PC-9 (cell line): Measurements from ENCODE around the gene CAMK2N1. TPM values are rescaled to one million over a fixed set of nuclear protein-coding genes. Genes with fewer than 3 reads are reported as not detected.
A peak's percentile ranks its signal among the peaks of the same experiment; 100 is the strongest.
"Not testable (repeated sequence)": the region's sequence is repeated elsewhere in the genome, so short reads cannot be mapped to it uniquely, and the experiment has no call there.

Source experiments
- BruUV-seq: library from RNA; stranded (reverse); fragments of 400-500 nt; replicated peaks from 2 replicates; lab custom pipeline; 2021; lab: Mats Ljungman, UMichigan
- CTCF ChIA-PET: fragments of 300-600 bp; sonication (Branson Sonifier 250); formaldehyde crosslinking; loops from one replicate; lab custom pipeline; 2022; ENCODE audit warnings: antibody characterized with exemption; lab: Charles Lee
- POLR2A ChIA-PET: fragments of 300-600 bp; sonication (Branson Sonifier 250); formaldehyde crosslinking; loops from one replicate; lab custom pipeline; 2022; ENCODE audit warnings: antibody characterized with exemption; ENCODE audit not compliant: unreplicated experiment; lab: Charles Lee
- DNase-seq, 2 experiments: peaks; one replicate each; pipeline versions ENCODE4 v3.0.0 to v3.0.0-alpha.2; 2015 to 2022; ENCODE audit warnings: mixed read lengths in 1 of 2
- H2AFZ ChIP-seq: fragments of 200-600 bp; sonication (generic); 2 replicates; pipeline ENCODE4 v1.8.1; 2017; ENCODE audit warnings: antibody characterized with exemption
- H3F3A ChIP-seq: fragments of 200-600 bp; sonication (generic); 2 replicates; pipeline ENCODE4 v1.8.1; 2017; ENCODE audit warnings: antibody characterized with exemption, mild to moderate bottlenecking, low read depth; ENCODE audit not compliant: insufficient read depth
- H3K27ac ChIP-seq: fragments of 200-600 bp; sonication (generic); 2 replicates; pipeline ENCODE4 v1.6.1; 2016; ENCODE audit warnings: mixed run types
- H3K27me3 ChIP-seq: fragments of 200-600 bp; sonication (generic); 2 replicates; pipeline ENCODE4 v1.6.1; 2016; ENCODE audit warnings: low read depth, mixed run types; ENCODE audit not compliant: insufficient read depth
- H3K36me3 ChIP-seq: fragments of 200-600 bp; sonication (generic); 2 replicates; pipeline ENCODE4 v1.6.1; 2016; ENCODE audit warnings: low read depth, mixed run types
- H3K4me1 ChIP-seq: fragments of 200-600 bp; sonication (generic); replicated peaks from 2 replicates; pipeline ENCODE4 v1.6.1; 2016; ENCODE audit warnings: mixed run types; ENCODE audit not compliant: insufficient read depth
- H3K4me2 ChIP-seq: fragments of 200-600 bp; sonication (generic); 2 replicates; pipeline ENCODE4 v1.6.1; 2017; ENCODE audit warnings: mixed run types
- H3K4me3 ChIP-seq: fragments of 200-600 bp; sonication (generic); 2 replicates; pipeline ENCODE4 v1.6.1; 2016; ENCODE audit warnings: mixed run types
- H3K79me2 ChIP-seq: fragments of 200-600 bp; sonication (generic); 2 replicates; pipeline ENCODE4 v1.6.1; 2017; ENCODE audit warnings: low read depth, mixed run types
- H3K9me2 ChIP-seq: fragments of 200-600 bp; sonication (generic); 2 replicates; pipeline ENCODE4 v1.8.1; 2017; ENCODE audit warnings: mild to moderate bottlenecking; ENCODE audit not compliant: insufficient read depth
- H3K9me3 ChIP-seq: fragments of 200-600 bp; sonication (generic); 2 replicates; pipeline ENCODE4 v1.8.1; 2016; ENCODE audit warnings: low read depth; ENCODE audit not compliant: insufficient read depth
- H4K20me1 ChIP-seq: fragments of 200-600 bp; sonication (generic); 2 replicates; pipeline ENCODE4 v1.8.1; 2017; ENCODE audit not compliant: insufficient read depth
- EZH2 ChIP-seq: fragments of 200-600 bp; sonication (generic); IDR thresholded peaks from 2 replicates; pipeline ENCODE4 v1.8.0; 2017; ENCODE audit warnings: antibody characterized with exemption, low read depth
- intact Hi-C: fragments of 100-400 bp; cut with micrococcal nuclease; formaldehyde crosslinking; loops from one replicate; pipeline ENCODE4 v1.10.0; 2022; ENCODE audit not compliant: unreplicated experiment
- total RNA-seq: library from RNA; stranded (reverse); gene quantifications from 2 replicates; pipeline ENCODE4 v1.2.3, GENCODE V29; 2021
- TF ChIP-seq, protein P1 (sequence below): fragments of 200-600 bp; sonication (generic); conservative IDR thresholded peaks from 2 replicates; pipeline ENCODE4 v1.6.1; 2017; ENCODE audit warnings: mixed run types, antibody characterized with exemption, mild to moderate bottlenecking, moderate library complexity

The CAMK2N1 gene
- total RNA-seq, 1 experiment from 2014 or later = 34.9 TPM

DNA sequence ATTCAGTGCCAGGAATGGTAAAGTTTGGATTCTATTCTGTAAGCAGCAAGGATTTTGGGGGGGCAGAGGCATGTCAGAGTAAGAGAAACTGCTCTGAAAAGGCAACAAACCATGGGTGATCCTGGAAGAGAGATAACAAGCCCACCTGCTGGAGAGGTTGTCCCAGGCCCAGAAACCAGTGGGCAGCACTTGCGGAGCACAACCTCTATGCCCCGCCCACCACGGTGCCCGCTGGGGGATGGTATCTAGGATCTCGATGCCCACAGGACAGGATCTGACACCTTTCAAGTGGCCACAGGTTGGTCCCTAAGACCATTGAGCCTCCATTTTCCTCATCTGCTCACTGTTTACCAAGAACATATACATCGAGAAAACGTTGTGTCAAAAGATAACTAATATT lies 42.2 kb upstream of the CAMK2N1 start:
- peaks cover 5% of the 10 kb centered on the region; the same call in 1 of the 2 replicates for H3F3A ChIP-seq
- intact Hi-C loops = no loop called here
- no peak overlapping the region for H3K4me3 ChIP-seq
- no peaks in the 10 kb centered on the region for H3K9me2 ChIP-seq
- TF ChIP-seq, protein P1, sequence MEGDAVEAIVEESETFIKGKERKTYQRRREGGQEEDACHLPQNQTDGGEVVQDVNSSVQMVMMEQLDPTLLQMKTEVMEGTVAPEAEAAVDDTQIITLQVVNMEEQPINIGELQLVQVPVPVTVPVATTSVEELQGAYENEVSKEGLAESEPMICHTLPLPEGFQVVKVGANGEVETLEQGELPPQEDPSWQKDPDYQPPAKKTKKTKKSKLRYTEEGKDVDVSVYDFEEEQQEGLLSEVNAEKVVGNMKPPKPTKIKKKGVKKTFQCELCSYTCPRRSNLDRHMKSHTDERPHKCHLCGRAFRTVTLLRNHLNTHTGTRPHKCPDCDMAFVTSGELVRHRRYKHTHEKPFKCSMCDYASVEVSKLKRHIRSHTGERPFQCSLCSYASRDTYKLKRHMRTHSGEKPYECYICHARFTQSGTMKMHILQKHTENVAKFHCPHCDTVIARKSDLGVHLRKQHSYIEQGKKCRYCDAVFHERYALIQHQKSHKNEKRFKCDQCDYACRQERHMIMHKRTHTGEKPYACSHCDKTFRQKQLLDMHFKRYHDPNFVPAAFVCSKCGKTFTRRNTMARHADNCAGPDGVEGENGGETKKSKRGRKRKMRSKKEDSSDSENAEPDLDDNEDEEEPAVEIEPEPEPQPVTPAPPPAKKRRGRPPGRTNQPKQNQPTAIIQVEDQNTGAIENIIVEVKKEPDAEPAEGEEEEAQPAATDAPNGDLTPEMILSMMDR = no peak
- no peak for TF ChIP-seq EZH2
- H3K36me3 ChIP-seq = no peaks in the 10 kb centered on the region
- POLR2A ChIA-PET = no interaction called here
- H3K4me2 ChIP-seq = no peak overlapping the region
- H3K4me1 ChIP-seq = peaks cover 8% of the 10 kb centered on the region; the same call in 1 of the 2 replicates
- no peak for DNase-seq
- H4K20me1 ChIP-seq = no peaks in the 10 kb centered on the region
- H3K79me2 ChIP-seq = no peaks in the 10 kb centered on the region
- H3K9me3 ChIP-seq = no peaks in the 10 kb centered on the region
- no TSS peak for BruUV-seq
- no peak overlapping the region for H3K27ac ChIP-seq
- H2AFZ ChIP-seq = no peak overlapping the region
- CTCF ChIA-PET = no interaction called here
- no peaks in the 10 kb centered on the region for H3K27me3 ChIP-seq

DNA sequence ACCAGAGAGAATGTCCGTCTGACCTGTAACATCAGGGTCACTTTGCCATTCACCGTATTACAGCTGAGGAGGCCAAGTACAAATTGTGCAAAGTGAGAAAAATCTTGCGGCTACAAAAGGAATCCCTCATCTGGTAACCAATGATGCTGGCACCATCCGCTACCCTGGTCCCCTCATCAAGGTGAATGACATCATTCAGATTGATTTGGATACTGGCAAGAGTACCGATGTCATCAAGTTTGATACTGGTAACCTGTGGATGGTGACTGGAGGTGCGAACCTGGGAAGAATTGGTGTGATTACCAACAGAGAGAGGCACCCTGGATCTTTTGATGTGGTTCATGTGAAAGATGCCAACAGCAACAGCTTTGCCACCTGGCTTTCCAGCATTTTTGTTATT lies 40.3 kb upstream of the CAMK2N1 start:
- intact Hi-C loops = no loop called here
- no peaks in the 10 kb centered on the region for H3K9me2 ChIP-seq
- no peak overlapping the region for H2AFZ ChIP-seq
- no peak for DNase-seq
- peaks cover 2% of the 10 kb centered on the region; the same call in 1 of the 2 replicates for H3F3A ChIP-seq
- no peaks in the 10 kb centered on the region for H3K9me3 ChIP-seq
- H4K20me1 ChIP-seq = no peaks in the 10 kb centered on the region
- no peak overlapping the region for H3K4me3 ChIP-seq
- H3K27ac ChIP-seq = no peak overlapping the region
- H3K79me2 ChIP-seq = no peaks in the 10 kb centered on the region
- H3K4me2 ChIP-seq = no peak overlapping the region
- no peaks in the 10 kb centered on the region for H3K36me3 ChIP-seq
- H3K27me3 ChIP-seq = no peaks in the 10 kb centered on the region
- CTCF ChIA-PET = no interaction called here
- peaks cover 2% of the 10 kb centered on the region; the same call in 1 of the 2 replicates for H3K4me1 ChIP-seq
- BruUV-seq = no TSS peak
- POLR2A ChIA-PET = no interaction called here
- TF ChIP-seq EZH2 = no peak
- TF ChIP-seq, protein P1 = no peak

DNA sequence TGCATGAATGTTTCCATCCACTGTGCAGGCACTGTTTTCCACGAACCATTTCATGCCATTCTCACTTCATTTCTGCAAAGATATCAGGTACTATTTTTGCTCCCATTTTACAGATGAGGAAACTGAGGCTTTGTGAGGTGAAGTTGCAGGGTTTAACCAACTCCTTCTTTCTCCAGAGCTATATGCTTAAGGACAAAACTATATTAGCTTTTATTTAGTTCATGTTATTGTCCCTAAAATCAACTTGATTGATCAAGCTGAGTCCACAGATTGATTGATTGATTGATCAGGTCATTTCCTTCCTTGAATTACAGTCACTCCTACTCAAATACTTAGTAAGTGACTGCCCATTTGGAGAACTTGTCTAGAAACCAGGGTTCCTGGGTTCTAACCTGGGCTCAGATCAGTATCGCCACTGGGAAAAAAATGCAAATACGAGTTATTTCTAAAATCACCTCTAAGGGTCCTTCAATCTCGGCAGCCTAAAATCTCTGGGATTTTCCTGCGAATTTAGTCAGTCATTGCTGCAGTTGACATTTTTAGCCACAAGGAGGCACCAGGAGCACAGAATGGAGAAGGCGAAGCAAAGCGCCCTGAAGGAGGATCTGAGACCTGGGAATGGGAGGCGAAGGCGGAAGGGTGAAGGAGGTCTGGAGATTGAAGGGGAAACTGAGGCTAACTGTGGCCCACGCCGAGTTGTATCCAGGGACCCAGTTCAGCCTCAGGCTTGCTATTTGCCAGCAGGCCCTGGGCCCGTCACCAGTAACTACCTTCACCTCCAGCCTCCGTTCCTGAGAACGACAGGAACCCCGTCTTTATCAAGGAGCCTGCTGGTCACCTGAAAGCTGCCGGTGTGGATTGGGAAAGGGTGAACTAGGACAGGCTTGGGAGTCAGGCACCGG lies 36.2 kb upstream of the CAMK2N1 start:
- peak; percentile 56 to 76 for DNase-seq
- Histone ChIP-seq H3F3A (no peaks in the 10 kb centered on the region), H3K9me2 (no peaks in the 10 kb centered on the region), H3K4me3 (no peak overlapping the region), H3K4me1 (no peaks in the 10 kb centered on the region), H3K27me3 (no peaks in the 10 kb centered on the region), H3K36me3 (no peaks in the 10 kb centered on the region), H4K20me1 (no peaks in the 10 kb centered on the region), H3K79me2 (no peaks in the 10 kb centered on the region), H2AFZ (no peak overlapping the region), H3K27ac (no peak overlapping the region), H3K4me2 (peak overlapping the region; percentile 44; the same call in 1 of the 2 replicates), H3K9me3 (no peaks in the 10 kb centered on the region)
- intact Hi-C loops = loop anchor here (1.0 to 5.0 kb wide), 3 partner anchors 118 to 673 kb away; partner anchors contain the start of gene SH2D5
- ChIA-PET POLR2A (no interaction called here), CTCF (interaction anchor here (0.8 kb wide), 1 partner anchor 138 kb away, joined by 10 read pairs; no protein-coding TSS in a partner anchor)
- no TSS peak for BruUV-seq
- TF ChIP-seq EZH2 = no peak
- TF ChIP-seq, protein P1 = peak; percentile 88

DNA sequence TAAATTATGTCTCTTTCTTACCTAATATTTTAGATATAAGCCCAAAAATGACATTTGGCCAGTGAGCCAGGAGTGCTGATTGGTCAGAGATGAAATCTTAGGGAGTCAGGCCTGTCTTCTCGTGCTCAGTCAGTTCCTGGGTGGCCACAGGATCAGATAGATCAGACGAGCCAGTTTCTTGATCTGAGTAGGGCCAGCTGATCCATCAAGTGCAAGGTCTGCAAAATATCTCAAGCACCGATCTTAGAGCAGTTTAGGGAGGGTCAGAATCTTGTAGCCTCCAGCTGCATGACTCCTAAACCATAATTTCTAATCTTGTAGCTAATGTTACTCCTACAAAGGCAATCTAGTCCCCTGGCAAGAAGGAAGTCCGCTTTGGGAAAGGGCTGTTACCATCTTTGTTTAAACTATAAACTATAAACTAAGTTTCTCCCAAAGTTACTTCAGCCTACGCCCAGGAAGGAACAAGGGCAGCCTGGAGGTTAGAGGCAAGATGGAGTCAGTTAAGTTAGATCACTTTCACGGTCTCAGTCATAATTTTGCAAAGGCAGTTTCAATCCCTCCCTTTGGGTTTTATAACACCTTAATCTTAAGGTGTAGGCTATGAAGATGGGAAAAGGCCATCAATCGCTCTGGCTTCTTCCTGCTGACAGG lies 33.7 kb upstream of the CAMK2N1 start:
- H3K27me3 ChIP-seq, H3K27ac ChIP-seq, H3K9me3 ChIP-seq, H4K20me1 ChIP-seq, H3K9me2 ChIP-seq, BruUV-seq, H2AFZ ChIP-seq, H3K4me1 ChIP-seq, CTCF ChIA-PET, H3K36me3 ChIP-seq, H3K4me3 ChIP-seq, H3K4me2 ChIP-seq, DNase-seq, H3F3A ChIP-seq, H3K79me2 ChIP-seq: not testable (repeated sequence)
- intact Hi-C loops = loop anchor here (5.0 kb wide), 1 partner anchor 213 kb away; the partner anchor contains the start of gene SH2D5
- POLR2A ChIA-PET = interaction anchor here (0.6 kb wide), 1 partner anchor 123 kb away, joined by 3 read pairs; no protein-coding TSS in a partner anchor
